ENCODE measurements around the gene FADD. TPM values are rescaled to one million over a fixed set of nuclear protein-coding genes. Genes with fewer than 3 reads are reported as not detected.

Gene FADD
- total RNA-seq, 1 donor from 2014 or later, result 40.8 TPM

DNA sequence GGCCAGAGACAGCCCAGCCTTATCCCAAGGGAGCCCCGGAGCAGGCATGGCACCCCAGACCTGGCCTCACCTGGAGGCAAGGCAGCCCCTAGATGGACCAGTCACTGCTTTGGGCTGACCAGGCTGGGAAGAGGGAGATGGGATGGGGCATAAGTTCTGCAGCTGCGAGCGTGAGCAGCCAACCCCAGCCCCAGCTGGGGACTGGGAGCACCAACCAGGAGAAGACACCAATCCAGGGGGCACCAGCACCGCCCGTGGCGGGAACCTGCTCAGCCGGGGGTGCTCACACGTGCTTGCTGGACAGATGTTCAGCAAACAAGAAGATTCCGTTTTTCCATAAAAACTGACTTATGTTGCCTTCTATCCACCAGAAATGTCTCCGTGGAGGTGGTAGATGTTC is 16.2 kb upstream of the FADD start:
- H3K4me3 Mint-ChIP-seq (ENCODE audit: unreplicated experiment), result no peak overlapping the region
- no peaks in the 10 kb centered on the region for H3K9me3 ChIP-seq (ENCODE audit: insufficient read depth, low read depth, low read length)
- DNase-seq (ENCODE audit: low read depth) (no peak), FAIRE-seq (no peak)
- H4K20me1 ChIP-seq (ENCODE audit: insufficient read depth, low read length), result no peaks in the 10 kb centered on the region
- H3K4me1 Mint-ChIP-seq (ENCODE audit: low read depth, unreplicated experiment), result no peaks in the 10 kb centered on the region
- no peak overlapping the region for H3K27ac ChIP-seq (ENCODE audit: low read depth, low read length)
- H3K4me1 ChIP-seq (ENCODE audit: insufficient read depth, low read length), result no peaks in the 10 kb centered on the region
- H3K36me3 ChIP-seq (ENCODE audit: insufficient read depth, low read length), result no peaks in the 10 kb centered on the region
- peaks cover 3% of the 10 kb centered on the region for H3K9me3 Mint-ChIP-seq (ENCODE audit: unreplicated experiment)
- no peaks in the 10 kb centered on the region for H3K27me3 ChIP-seq (ENCODE audit: insufficient read depth, low read length)
- H2AFZ ChIP-seq (ENCODE audit: low read depth, low read length), result no peak overlapping the region
- H3K79me2 ChIP-seq (ENCODE audit: insufficient read depth, low read length), result no peaks in the 10 kb centered on the region
- H3K9ac ChIP-seq (ENCODE audit: low read length), result no peak overlapping the region
- H3K4me3 ChIP-seq (ENCODE audit: insufficient read depth, low read depth, low read length), result no peak overlapping the region
- TF ChIP-seq, protein P1, sequence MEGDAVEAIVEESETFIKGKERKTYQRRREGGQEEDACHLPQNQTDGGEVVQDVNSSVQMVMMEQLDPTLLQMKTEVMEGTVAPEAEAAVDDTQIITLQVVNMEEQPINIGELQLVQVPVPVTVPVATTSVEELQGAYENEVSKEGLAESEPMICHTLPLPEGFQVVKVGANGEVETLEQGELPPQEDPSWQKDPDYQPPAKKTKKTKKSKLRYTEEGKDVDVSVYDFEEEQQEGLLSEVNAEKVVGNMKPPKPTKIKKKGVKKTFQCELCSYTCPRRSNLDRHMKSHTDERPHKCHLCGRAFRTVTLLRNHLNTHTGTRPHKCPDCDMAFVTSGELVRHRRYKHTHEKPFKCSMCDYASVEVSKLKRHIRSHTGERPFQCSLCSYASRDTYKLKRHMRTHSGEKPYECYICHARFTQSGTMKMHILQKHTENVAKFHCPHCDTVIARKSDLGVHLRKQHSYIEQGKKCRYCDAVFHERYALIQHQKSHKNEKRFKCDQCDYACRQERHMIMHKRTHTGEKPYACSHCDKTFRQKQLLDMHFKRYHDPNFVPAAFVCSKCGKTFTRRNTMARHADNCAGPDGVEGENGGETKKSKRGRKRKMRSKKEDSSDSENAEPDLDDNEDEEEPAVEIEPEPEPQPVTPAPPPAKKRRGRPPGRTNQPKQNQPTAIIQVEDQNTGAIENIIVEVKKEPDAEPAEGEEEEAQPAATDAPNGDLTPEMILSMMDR (IDR thresholded peaks at IDR 0.05; ENCODE audit: insufficient read depth, low read depth, low read length), result no peak
- no peak for TF ChIP-seq EZH2 (IDR thresholded peaks at IDR 0.05; ENCODE audit: insufficient read depth, low read length)
- H3K27ac Mint-ChIP-seq (ENCODE audit: unreplicated experiment), result no peak overlapping the region
- no peaks in the 10 kb centered on the region for H3K36me3 Mint-ChIP-seq (ENCODE audit: low read depth, unreplicated experiment)
- no peak overlapping the region for H3K4me2 ChIP-seq (ENCODE audit: low read length)
- peaks cover 27% of the 10 kb centered on the region for H3K27me3 Mint-ChIP-seq (ENCODE audit: low read depth, unreplicated experiment)

DNA sequence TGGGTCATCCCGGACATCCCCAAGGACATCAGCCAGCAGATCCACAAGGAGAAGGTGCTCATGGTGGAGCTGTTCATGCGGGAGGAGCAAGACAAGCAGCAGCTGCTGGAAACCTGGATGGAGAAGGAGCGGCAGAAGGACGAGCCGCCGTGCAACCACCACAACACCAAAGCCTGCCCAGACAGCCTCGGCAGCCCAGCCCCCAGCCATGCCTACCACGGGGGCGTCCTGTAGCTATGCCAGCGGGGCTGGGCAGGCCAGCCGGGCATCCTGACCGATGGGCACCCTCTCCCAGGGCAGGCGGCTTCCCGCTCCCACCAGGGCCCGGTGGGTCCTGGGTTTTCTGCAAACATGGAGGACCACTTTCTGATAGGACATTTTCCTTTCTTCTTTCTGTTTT is 15.3 kb upstream of the FADD start:
- H3K79me2 ChIP-seq (ENCODE audit: insufficient read depth, low read length), result no peaks in the 10 kb centered on the region
- DNase-seq (ENCODE audit: low read depth), result no peak
- TF ChIP-seq EZH2 (IDR thresholded peaks at IDR 0.05; ENCODE audit: insufficient read depth, low read length), result no peak
- TF ChIP-seq, protein P1 (IDR thresholded peaks at IDR 0.05; ENCODE audit: insufficient read depth, low read depth, low read length), result no peak
- no peaks in the 10 kb centered on the region for H3K36me3 ChIP-seq (ENCODE audit: insufficient read depth, low read length)
- no peaks in the 10 kb centered on the region for H3K27me3 ChIP-seq (ENCODE audit: insufficient read depth, low read length)
- no peak overlapping the region for H3K9ac ChIP-seq (ENCODE audit: low read length)
- Mint-ChIP-seq H3K36me3 (ENCODE audit: low read depth, unreplicated experiment) (no peaks in the 10 kb centered on the region), H3K4me3 (ENCODE audit: unreplicated experiment) (no peak overlapping the region), H3K27me3 (ENCODE audit: low read depth, unreplicated experiment) (peaks cover 26% of the 10 kb centered on the region), H3K4me1 (ENCODE audit: low read depth, unreplicated experiment) (no peaks in the 10 kb centered on the region), H3K9me3 (ENCODE audit: unreplicated experiment) (no peaks in the 10 kb centered on the region), H3K27ac (ENCODE audit: unreplicated experiment) (no peak overlapping the region)
- H2AFZ ChIP-seq (ENCODE audit: low read depth, low read length), result no peak overlapping the region
- H3K4me1 ChIP-seq (ENCODE audit: insufficient read depth, low read length), result no peaks in the 10 kb centered on the region
- H3K4me3 ChIP-seq (ENCODE audit: insufficient read depth, low read depth, low read length), result no peak overlapping the region
- H3K4me2 ChIP-seq (ENCODE audit: low read length), result no peak overlapping the region
- no peak overlapping the region for H3K27ac ChIP-seq (ENCODE audit: low read depth, low read length)
- H3K9me3 ChIP-seq (ENCODE audit: insufficient read depth, low read depth, low read length), result no peaks in the 10 kb centered on the region
- FAIRE-seq, result no peak
- H4K20me1 ChIP-seq (ENCODE audit: insufficient read depth, low read length), result no peaks in the 10 kb centered on the region

DNA sequence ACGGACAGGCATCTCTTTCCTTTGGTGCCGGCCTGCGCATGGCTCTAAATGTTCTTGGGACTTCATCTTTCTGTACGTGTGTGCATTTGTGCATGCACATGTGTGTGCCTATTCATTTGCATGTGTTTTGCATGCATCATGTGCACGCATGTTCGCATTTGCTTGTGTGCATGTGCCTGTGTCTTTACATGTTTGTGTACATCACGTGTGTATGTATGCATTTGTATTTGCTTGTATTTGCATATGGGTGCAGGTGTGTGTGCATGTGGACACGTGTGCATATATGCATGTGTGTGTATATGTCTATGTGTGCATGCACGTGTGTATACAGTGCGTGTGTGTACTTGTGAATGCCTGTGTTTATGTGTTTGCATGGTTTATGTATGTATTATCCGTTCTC is 13.5 kb upstream of the FADD start:
- Histone ChIP-seq H4K20me1 (ENCODE audit: insufficient read depth, low read length) (no peaks in the 10 kb centered on the region), H3K36me3 (ENCODE audit: insufficient read depth, low read length) (no peaks in the 10 kb centered on the region), H3K9me3 (ENCODE audit: insufficient read depth, low read depth, low read length) (no peaks in the 10 kb centered on the region), H3K4me2 (ENCODE audit: low read length) (no peak overlapping the region), H3K27ac (ENCODE audit: low read depth, low read length) (no peak overlapping the region), H3K9ac (ENCODE audit: low read length) (no peak overlapping the region), H3K4me3 (ENCODE audit: insufficient read depth, low read depth, low read length) (no peak overlapping the region), H3K4me1 (ENCODE audit: insufficient read depth, low read length) (no peaks in the 10 kb centered on the region), H2AFZ (ENCODE audit: low read depth, low read length) (no peak overlapping the region), H3K79me2 (ENCODE audit: insufficient read depth, low read length) (no peaks in the 10 kb centered on the region), H3K27me3 (ENCODE audit: insufficient read depth, low read length) (no peaks in the 10 kb centered on the region)
- H3K9me3 Mint-ChIP-seq (ENCODE audit: unreplicated experiment), result no peaks in the 10 kb centered on the region
- peaks cover 20% of the 10 kb centered on the region for H3K27me3 Mint-ChIP-seq (ENCODE audit: low read depth, unreplicated experiment)
- H3K4me3 Mint-ChIP-seq (ENCODE audit: unreplicated experiment), result no peak overlapping the region
- TF ChIP-seq EZH2 (IDR thresholded peaks at IDR 0.05; ENCODE audit: insufficient read depth, low read length), result no peak
- TF ChIP-seq, protein P1 (IDR thresholded peaks at IDR 0.05; ENCODE audit: insufficient read depth, low read depth, low read length), result no peak
- DNase-seq (ENCODE audit: low read depth), result no peak
- no peaks in the 10 kb centered on the region for H3K4me1 Mint-ChIP-seq (ENCODE audit: low read depth, unreplicated experiment)
- H3K36me3 Mint-ChIP-seq (ENCODE audit: low read depth, unreplicated experiment), result no peaks in the 10 kb centered on the region
- no peak for FAIRE-seq
- H3K27ac Mint-ChIP-seq (ENCODE audit: unreplicated experiment), result no peak overlapping the region

Data from astrocyte (in vitro differentiated cells and primary cell).